ENCODE data around the gene ZNF433.
A peak's percentile ranks its signal among the peaks of the same experiment; 100 is the strongest.

ZNF433 gene

GRCh38 chr19:12034198-12034597, 1.3 kb downstream of the ZNF433 start:
- no peak for TF ChIP-seq EZH2 (IDR thresholded peaks at IDR 0.05; ENCODE audit: borderline replicate concordance, low read length)
- TF ChIP-seq, protein P1, sequence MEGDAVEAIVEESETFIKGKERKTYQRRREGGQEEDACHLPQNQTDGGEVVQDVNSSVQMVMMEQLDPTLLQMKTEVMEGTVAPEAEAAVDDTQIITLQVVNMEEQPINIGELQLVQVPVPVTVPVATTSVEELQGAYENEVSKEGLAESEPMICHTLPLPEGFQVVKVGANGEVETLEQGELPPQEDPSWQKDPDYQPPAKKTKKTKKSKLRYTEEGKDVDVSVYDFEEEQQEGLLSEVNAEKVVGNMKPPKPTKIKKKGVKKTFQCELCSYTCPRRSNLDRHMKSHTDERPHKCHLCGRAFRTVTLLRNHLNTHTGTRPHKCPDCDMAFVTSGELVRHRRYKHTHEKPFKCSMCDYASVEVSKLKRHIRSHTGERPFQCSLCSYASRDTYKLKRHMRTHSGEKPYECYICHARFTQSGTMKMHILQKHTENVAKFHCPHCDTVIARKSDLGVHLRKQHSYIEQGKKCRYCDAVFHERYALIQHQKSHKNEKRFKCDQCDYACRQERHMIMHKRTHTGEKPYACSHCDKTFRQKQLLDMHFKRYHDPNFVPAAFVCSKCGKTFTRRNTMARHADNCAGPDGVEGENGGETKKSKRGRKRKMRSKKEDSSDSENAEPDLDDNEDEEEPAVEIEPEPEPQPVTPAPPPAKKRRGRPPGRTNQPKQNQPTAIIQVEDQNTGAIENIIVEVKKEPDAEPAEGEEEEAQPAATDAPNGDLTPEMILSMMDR (IDR thresholded peaks at IDR 0.05; ENCODE audit: low read length) = no peak
- Histone ChIP-seq H4K20me1 (ENCODE audit: insufficient read depth, low read length) (no peaks in the 10 kb centered on the region), H3K4me1 (ENCODE audit: insufficient read depth, low read length, severe bottlenecking) (peaks cover 14% of the 10 kb centered on the region), H3K4me2 (ENCODE audit: low read length) (peak overlapping the region; percentile 68), H2AFZ (ENCODE audit: low read length) (no peak overlapping the region), H3K36me3 (ENCODE audit: insufficient read depth, low read length) (no peaks in the 10 kb centered on the region), H3F3A (ENCODE audit: insufficient read depth, low read length) (no peaks in the 10 kb centered on the region), H3K27me3 (ENCODE audit: insufficient read depth, low read length) (no peaks in the 10 kb centered on the region), H3K9me2 (ENCODE audit: low read depth, low read length) (no peaks in the 10 kb centered on the region), H3K4me3 (ENCODE audit: low read depth, low read length, poor library complexity, severe bottlenecking) (peak overlapping the region; percentile 69), H3K9ac (ENCODE audit: low read length) (no peak overlapping the region; the same call in 1 of the 2 replicates), H3K27ac (ENCODE audit: low read depth, low read length, poor library complexity, severe bottlenecking) (peak overlapping the region; percentile 29), H3K9me3 (ENCODE audit: low read length) (0 out of 2 replicates have a peak, but pooled peaks cover 3% of the 10 kb centered on the region), H3K79me2 (ENCODE audit: insufficient read depth, low read length) (no peaks in the 10 kb centered on the region)

- Histone ChIP-seq H3F3A (ENCODE audit: insufficient read depth, low read length) (no peaks in the 10 kb centered on the region), H4K20me1 (ENCODE audit: insufficient read depth, low read length) (no peaks in the 10 kb centered on the region), H3K79me2 (ENCODE audit: insufficient read depth, low read length) (no peaks in the 10 kb centered on the region), H3K27ac (ENCODE audit: low read depth, low read length, poor library complexity, severe bottlenecking) (no peak overlapping the region), H3K36me3 (ENCODE audit: insufficient read depth, low read length) (peaks cover 66% of the 10 kb centered on the region), H3K9me3 (ENCODE audit: low read length) (peaks cover 52% of the 10 kb centered on the region), H3K4me3 (ENCODE audit: low read depth, low read length, poor library complexity, severe bottlenecking) (no peak overlapping the region), H3K4me2 (ENCODE audit: low read length) (no peak overlapping the region), H2AFZ (ENCODE audit: low read length) (no peak overlapping the region), H3K9me2 (ENCODE audit: low read depth, low read length) (no peaks in the 10 kb centered on the region), H3K9ac (ENCODE audit: low read length) (no peak overlapping the region), H3K27me3 (ENCODE audit: insufficient read depth, low read length) (no peaks in the 10 kb centered on the region), H3K4me1 (ENCODE audit: insufficient read depth, low read length, severe bottlenecking) (no peaks in the 10 kb centered on the region)
- TF ChIP-seq EZH2 (IDR thresholded peaks at IDR 0.05; ENCODE audit: borderline replicate concordance, low read length) = no peak
- TF ChIP-seq, protein P1 (IDR thresholded peaks at IDR 0.05; ENCODE audit: low read length) = no peak
Observed at GRCh38 chr19:12015753-12016116, 19.7 kb downstream of the ZNF433 start.

GRCh38 chr19:12015015-12015752, 20.3 kb downstream of the ZNF433 start:
- no peak overlapping the region for H3K4me2 ChIP-seq (ENCODE audit: low read length)
- H3K79me2 ChIP-seq (ENCODE audit: insufficient read depth, low read length) = no peaks in the 10 kb centered on the region
- no peak overlapping the region for H3K4me3 ChIP-seq (ENCODE audit: low read depth, low read length, poor library complexity, severe bottlenecking)
- H3K36me3 ChIP-seq (ENCODE audit: insufficient read depth, low read length) = peaks cover 66% of the 10 kb centered on the region
- H3K9me3 ChIP-seq (ENCODE audit: low read length) = peaks cover 52% of the 10 kb centered on the region
- TF ChIP-seq, protein P1 (IDR thresholded peaks at IDR 0.05; ENCODE audit: low read length) = no peak
- TF ChIP-seq EZH2 (IDR thresholded peaks at IDR 0.05; ENCODE audit: borderline replicate concordance, low read length) = no peak
- H3K9me2 ChIP-seq (ENCODE audit: low read depth, low read length) = no peaks in the 10 kb centered on the region
- H3F3A ChIP-seq (ENCODE audit: insufficient read depth, low read length) = no peaks in the 10 kb centered on the region
- no peaks in the 10 kb centered on the region for H3K4me1 ChIP-seq (ENCODE audit: insufficient read depth, low read length, severe bottlenecking)
- no peak overlapping the region for H2AFZ ChIP-seq (ENCODE audit: low read length)
- no peak overlapping the region for H3K27ac ChIP-seq (ENCODE audit: low read depth, low read length, poor library complexity, severe bottlenecking)
- no peaks in the 10 kb centered on the region for H3K27me3 ChIP-seq (ENCODE audit: insufficient read depth, low read length)
- no peaks in the 10 kb centered on the region for H4K20me1 ChIP-seq (ENCODE audit: insufficient read depth, low read length)
- no peak overlapping the region for H3K9ac ChIP-seq (ENCODE audit: low read length)

All from OCI-LY1 (cell line).